Measurements from ENCODE around the gene GRIP1. TPM values are rescaled to one million over a fixed set of nuclear protein-coding genes. Genes with fewer than 3 reads are reported as not detected.

Gene GRIP1
- total and polyA plus RNA-seq, 5 donors from 2014 or later = 0.21 to 1.1 (median 0.41) TPM; not detected in 1

DNA sequence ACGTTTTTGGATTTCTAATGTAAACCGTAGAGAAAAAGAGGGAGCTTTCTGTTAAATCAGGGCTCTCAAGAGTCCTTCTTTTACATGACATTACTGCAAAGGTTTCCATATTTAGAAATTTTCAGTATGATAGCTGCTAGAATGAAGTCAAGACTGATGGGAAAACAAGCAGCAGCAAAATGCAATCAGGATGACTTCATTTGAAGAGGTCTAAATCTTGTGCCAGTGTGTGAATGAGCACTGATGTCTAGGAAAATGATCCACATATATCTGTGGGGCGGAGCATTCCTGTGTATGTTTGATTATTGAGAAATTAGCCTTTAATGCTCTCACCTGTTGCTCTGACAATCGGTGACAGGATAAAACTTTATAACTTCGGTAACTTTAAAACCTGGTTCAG lies 73.6 kb downstream of the GRIP1 start:
- H3K36me3 Mint-ChIP-seq = no peaks in the 10 kb centered on the region
- Histone ChIP-seq H3K9me3 (ENCODE audit: control insufficient read depth in 2 of 2, low read length in 2 of 2) (no peaks in the 10 kb centered on the region), H3K4me3 (ENCODE audit: low read depth, low read length) (no peak overlapping the region), H3K36me3 (ENCODE audit: control insufficient read depth, insufficient read depth, low read length) (no peaks in the 10 kb centered on the region), H3K27ac (ENCODE audit: insufficient read depth, low read length, poor library complexity, severe bottlenecking) (no peak overlapping the region), H3K27me3 (ENCODE audit: control insufficient read depth, insufficient read depth, low read length) (no peaks in the 10 kb centered on the region), H3K4me1 (ENCODE audit: control insufficient read depth, insufficient read depth, low read length, poor library complexity, severe bottlenecking) (no peaks in the 10 kb centered on the region)
- no peaks in the 10 kb centered on the region for H3K4me1 Mint-ChIP-seq
- ATAC-seq (ENCODE audit: low read depth in 2 of 2) = no peak
- no peak overlapping the region for H3K27ac Mint-ChIP-seq
- no peaks in the 10 kb centered on the region for H3K9me3 Mint-ChIP-seq
- H3K4me3 Mint-ChIP-seq = no peak overlapping the region
- peaks cover 16% of the 10 kb centered on the region for H3K27me3 Mint-ChIP-seq
- no peak for DNase-seq

GRCh38 chr12:66603981-66604479 lies 74.8 kb downstream of the GRIP1 start:
- Mint-ChIP-seq H3K9me3 (peaks cover 0 to 4% (median 0%) of the 10 kb centered on the region in 7 donors), H3K36me3 (no peaks in the 10 kb centered on the region), H3K4me3 (no peak overlapping the region), H3K4me1 (no peaks in the 10 kb centered on the region), H3K27ac (no peak overlapping the region), H3K27me3 (peaks cover 16% of the 10 kb centered on the region)
- Histone ChIP-seq H3K4me3 (ENCODE audit: low read depth, low read length) (no peak overlapping the region), H3K4me1 (ENCODE audit: control insufficient read depth, insufficient read depth, low read length, poor library complexity, severe bottlenecking) (no peaks in the 10 kb centered on the region), H3K36me3 (ENCODE audit: control insufficient read depth, insufficient read depth, low read length) (no peaks in the 10 kb centered on the region), H3K9me3 (ENCODE audit: control insufficient read depth in 2 of 2, low read length in 2 of 2) (no peaks in the 10 kb centered on the region), H3K27me3 (ENCODE audit: control insufficient read depth, insufficient read depth, low read length) (no peaks in the 10 kb centered on the region), H3K27ac (ENCODE audit: insufficient read depth, low read length, poor library complexity, severe bottlenecking) (no peak overlapping the region)
- DNase-seq (no peak), ATAC-seq (ENCODE audit: low read depth in 2 of 2) (no peak)

DNA sequence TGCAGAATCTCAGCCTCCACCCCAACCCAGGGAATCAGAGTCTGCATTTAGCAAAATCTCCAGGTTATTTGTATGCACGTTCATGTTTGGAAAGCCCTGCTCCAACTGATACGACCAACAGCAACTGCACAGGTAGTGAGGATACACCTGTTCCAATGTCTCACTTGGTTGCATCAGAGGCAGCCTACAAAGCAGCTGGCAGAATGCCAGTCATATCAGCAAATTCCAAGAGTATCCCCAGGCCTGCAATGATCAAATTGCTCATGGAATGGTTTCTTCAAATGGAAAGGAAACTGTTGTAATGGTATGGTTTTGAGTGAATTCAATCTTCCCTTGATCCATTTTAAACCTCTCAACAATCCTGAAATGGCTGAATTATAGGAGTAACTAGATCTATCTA lies 75.4 kb downstream of the GRIP1 start:
- H3K4me3 Mint-ChIP-seq = no peak overlapping the region
- no peaks in the 10 kb centered on the region for H3K9me3 ChIP-seq (ENCODE audit: control insufficient read depth in 2 of 2, low read length in 2 of 2)
- H3K36me3 Mint-ChIP-seq = no peaks in the 10 kb centered on the region
- H3K27me3 Mint-ChIP-seq = peaks cover 16% of the 10 kb centered on the region
- no peaks in the 10 kb centered on the region for H3K27me3 ChIP-seq (ENCODE audit: control insufficient read depth, insufficient read depth, low read length)
- no peak for DNase-seq
- no peak overlapping the region for H3K27ac ChIP-seq (ENCODE audit: insufficient read depth, low read length, poor library complexity, severe bottlenecking)
- ATAC-seq (ENCODE audit: low read depth in 2 of 2) = no peak
- no peaks in the 10 kb centered on the region for H3K4me1 ChIP-seq (ENCODE audit: control insufficient read depth, insufficient read depth, low read length, poor library complexity, severe bottlenecking)
- no peak overlapping the region for H3K27ac Mint-ChIP-seq
- no peaks in the 10 kb centered on the region for H3K36me3 ChIP-seq (ENCODE audit: control insufficient read depth, insufficient read depth, low read length)
- H3K4me1 Mint-ChIP-seq = no peaks in the 10 kb centered on the region
- peaks cover 0 to 4% (median 0%) of the 10 kb centered on the region in 7 donors for H3K9me3 Mint-ChIP-seq
- H3K4me3 ChIP-seq (ENCODE audit: low read depth, low read length) = no peak overlapping the region

DNA sequence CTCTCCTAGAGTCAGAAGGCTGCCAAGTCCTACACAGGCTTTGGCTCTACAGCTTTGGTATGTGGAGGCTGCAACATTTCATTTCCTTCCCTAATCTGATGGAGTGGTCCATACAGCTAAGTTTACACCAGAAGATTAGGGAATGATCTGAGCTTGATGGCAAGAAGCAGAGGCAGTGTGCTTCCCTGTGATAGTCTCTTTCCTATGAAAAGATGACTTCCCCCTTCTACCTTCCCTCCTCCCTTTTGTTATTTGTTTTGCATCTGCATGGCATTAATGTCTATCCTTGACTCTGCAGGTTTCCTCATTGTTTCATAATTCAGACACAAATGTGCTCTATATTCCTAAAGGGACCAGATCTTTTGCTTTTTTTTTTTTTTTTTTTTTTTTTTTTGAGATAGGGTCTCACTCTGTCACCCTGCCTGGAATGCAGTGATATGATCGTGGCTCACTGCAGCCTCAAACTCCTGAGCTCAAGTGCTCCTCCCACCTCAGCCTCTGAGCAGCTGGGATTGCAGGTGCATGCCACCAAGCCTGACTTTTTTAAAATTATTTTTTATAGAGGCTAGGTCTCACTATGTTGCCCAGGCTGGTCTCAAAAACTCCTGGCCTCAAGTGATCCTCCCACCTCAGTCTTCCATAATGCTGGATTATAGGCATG lies 76.3 kb downstream of the GRIP1 start:
- H3K36me3 ChIP-seq (ENCODE audit: control insufficient read depth, insufficient read depth, low read length) = no peaks in the 10 kb centered on the region

DNA sequence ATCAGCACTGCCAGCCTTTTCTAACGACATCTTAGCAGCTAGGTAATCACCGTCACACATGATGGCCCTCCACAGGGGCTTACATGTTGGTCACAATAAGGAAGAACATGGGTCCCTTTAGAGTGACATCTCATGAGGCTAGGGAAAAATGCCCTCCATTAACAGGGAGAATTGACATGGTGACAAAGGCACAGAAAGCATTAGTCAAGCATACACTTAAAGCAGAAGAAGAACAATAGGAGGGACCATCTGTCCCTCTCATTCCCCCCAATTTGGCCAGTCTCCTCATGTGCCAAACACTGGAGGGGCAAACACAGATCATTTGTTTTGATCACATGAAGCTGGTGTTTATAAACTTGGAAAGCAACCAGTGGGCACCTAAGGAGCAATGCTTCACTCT lies 78.0 kb downstream of the GRIP1 start:
- Mint-ChIP-seq H3K9me3 (peaks cover 0 to 4% (median 0%) of the 10 kb centered on the region in 7 donors), H3K4me1 (no peaks in the 10 kb centered on the region), H3K36me3 (no peaks in the 10 kb centered on the region), H3K4me3 (no peak overlapping the region), H3K27ac (no peak overlapping the region), H3K27me3 (peaks cover 12% of the 10 kb centered on the region)
- Histone ChIP-seq H3K9me3 (ENCODE audit: control insufficient read depth in 2 of 2, low read length in 2 of 2) (no peaks in the 10 kb centered on the region), H3K36me3 (ENCODE audit: control insufficient read depth, insufficient read depth, low read length) (no peaks in the 10 kb centered on the region), H3K4me3 (ENCODE audit: low read depth, low read length) (no peak overlapping the region), H3K27ac (ENCODE audit: insufficient read depth, low read length, poor library complexity, severe bottlenecking) (no peak overlapping the region), H3K4me1 (ENCODE audit: control insufficient read depth, insufficient read depth, low read length, poor library complexity, severe bottlenecking) (no peaks in the 10 kb centered on the region), H3K27me3 (ENCODE audit: control insufficient read depth, insufficient read depth, low read length) (no peaks in the 10 kb centered on the region)
- no peak for ATAC-seq (ENCODE audit: low read depth in 2 of 2)
- DNase-seq = no peak

More for the DNA sequence above, 76.3 kb downstream of the GRIP1 start:
- Mint-ChIP-seq H3K36me3 (no peaks in the 10 kb centered on the region), H3K4me3 (no peak overlapping the region), H3K27me3 (peaks cover 16% of the 10 kb centered on the region), H3K27ac (no peak overlapping the region), H3K4me1 (no peaks in the 10 kb centered on the region), H3K9me3 (peaks cover 0 to 4% (median 0%) of the 10 kb centered on the region in 7 donors)
- Histone ChIP-seq H3K4me3 (ENCODE audit: low read depth, low read length) (no peak overlapping the region), H3K4me1 (ENCODE audit: control insufficient read depth, insufficient read depth, low read length, poor library complexity, severe bottlenecking) (no peaks in the 10 kb centered on the region), H3K27ac (ENCODE audit: insufficient read depth, low read length, poor library complexity, severe bottlenecking) (no peak overlapping the region), H3K27me3 (ENCODE audit: control insufficient read depth, insufficient read depth, low read length) (no peaks in the 10 kb centered on the region), H3K9me3 (ENCODE audit: control insufficient read depth in 2 of 2, low read length in 2 of 2) (no peaks in the 10 kb centered on the region)
- ATAC-seq (ENCODE audit: low read depth in 2 of 2) (no peak), DNase-seq (no peak)

DNA sequence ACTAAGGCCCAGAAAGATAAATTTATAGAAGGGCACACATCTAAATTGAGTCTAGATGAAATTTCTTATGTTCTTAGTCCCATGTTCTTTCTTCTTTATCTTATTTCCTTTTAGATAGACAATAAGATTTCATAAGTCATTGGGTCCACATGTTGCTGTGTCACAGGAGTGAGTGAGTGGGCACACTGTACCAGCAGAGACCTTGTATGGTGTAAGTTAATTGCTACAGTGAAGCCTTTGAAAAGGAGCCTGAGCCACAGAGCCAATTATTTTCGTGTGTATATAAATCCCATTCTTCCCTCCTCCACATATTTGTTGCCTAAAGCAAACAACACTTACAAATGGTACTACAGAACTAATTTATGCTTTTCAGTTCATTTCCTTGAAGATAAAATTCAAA lies 79.1 kb downstream of the GRIP1 start:
- no peaks in the 10 kb centered on the region for H3K36me3 ChIP-seq (ENCODE audit: control insufficient read depth, insufficient read depth, low read length)
- no peak overlapping the region for H3K4me3 ChIP-seq (ENCODE audit: low read depth, low read length)
- H3K9me3 ChIP-seq (ENCODE audit: control insufficient read depth in 2 of 2, low read length in 2 of 2) = no peaks in the 10 kb centered on the region
- Mint-ChIP-seq H3K9me3 (peaks cover 0 to 4% (median 0%) of the 10 kb centered on the region in 7 donors), H3K36me3 (no peaks in the 10 kb centered on the region), H3K4me1 (no peaks in the 10 kb centered on the region), H3K27ac (no peak overlapping the region), H3K4me3 (no peak overlapping the region), H3K27me3 (peaks cover 12% of the 10 kb centered on the region)
- H3K4me1 ChIP-seq (ENCODE audit: control insufficient read depth, insufficient read depth, low read length, poor library complexity, severe bottlenecking) = no peaks in the 10 kb centered on the region
- DNase-seq = no peak
- no peak overlapping the region for H3K27ac ChIP-seq (ENCODE audit: insufficient read depth, low read length, poor library complexity, severe bottlenecking)
- no peak for ATAC-seq (ENCODE audit: low read depth in 2 of 2)
- H3K27me3 ChIP-seq (ENCODE audit: control insufficient read depth, insufficient read depth, low read length) = no peaks in the 10 kb centered on the region

DNA sequence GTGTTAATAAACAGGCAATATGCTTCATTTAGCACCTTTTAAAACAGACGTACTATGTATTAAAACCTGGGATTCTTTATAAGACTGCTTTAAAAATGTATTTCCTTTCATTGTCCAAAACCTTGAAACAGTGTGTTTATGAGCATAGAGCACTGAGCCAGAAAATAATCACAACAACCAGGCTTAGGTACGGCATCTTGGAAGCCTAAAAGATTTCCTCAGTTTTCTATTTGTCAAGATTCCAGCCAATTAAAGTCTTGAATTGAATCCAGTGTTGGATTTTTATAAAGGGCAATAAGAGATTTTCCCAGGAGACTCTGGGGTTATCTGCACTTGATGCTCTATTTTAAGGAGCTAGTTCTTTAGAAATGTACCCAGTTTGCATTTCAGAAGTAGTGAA lies 80.3 kb downstream of the GRIP1 start:
- H3K4me3 Mint-ChIP-seq = no peak overlapping the region
- ATAC-seq (ENCODE audit: low read depth in 2 of 2) (no peak), DNase-seq (no peak)
- Histone ChIP-seq H3K4me1 (ENCODE audit: control insufficient read depth, insufficient read depth, low read length, poor library complexity, severe bottlenecking) (no peaks in the 10 kb centered on the region), H3K36me3 (ENCODE audit: control insufficient read depth, insufficient read depth, low read length) (no peaks in the 10 kb centered on the region), H3K27me3 (ENCODE audit: control insufficient read depth, insufficient read depth, low read length) (no peaks in the 10 kb centered on the region), H3K9me3 (ENCODE audit: control insufficient read depth in 2 of 2, low read length in 2 of 2) (no peaks in the 10 kb centered on the region), H3K27ac (ENCODE audit: insufficient read depth, low read length, poor library complexity, severe bottlenecking) (no peak overlapping the region), H3K4me3 (ENCODE audit: low read depth, low read length) (no peak overlapping the region)
- no peak overlapping the region for H3K27ac Mint-ChIP-seq
- no peaks in the 10 kb centered on the region for H3K4me1 Mint-ChIP-seq
- H3K9me3 Mint-ChIP-seq = peaks cover 0 to 4% (median 0%) of the 10 kb centered on the region in 7 donors
- H3K36me3 Mint-ChIP-seq = no peaks in the 10 kb centered on the region
- H3K27me3 Mint-ChIP-seq = peaks cover 17% of the 10 kb centered on the region

- no peak overlapping the region for H3K4me3 ChIP-seq (ENCODE audit: low read depth, low read length)
- H3K4me1 Mint-ChIP-seq = no peaks in the 10 kb centered on the region
- no peaks in the 10 kb centered on the region for H3K4me1 ChIP-seq (ENCODE audit: control insufficient read depth, insufficient read depth, low read length, poor library complexity, severe bottlenecking)
- DNase-seq (no peak), ATAC-seq (ENCODE audit: low read depth in 2 of 2) (no peak)
- H3K27me3 ChIP-seq (ENCODE audit: control insufficient read depth, insufficient read depth, low read length) = no peaks in the 10 kb centered on the region
- H3K9me3 ChIP-seq (ENCODE audit: control insufficient read depth in 2 of 2, low read length in 2 of 2) = no peaks in the 10 kb centered on the region
- no peaks in the 10 kb centered on the region for H3K36me3 ChIP-seq (ENCODE audit: control insufficient read depth, insufficient read depth, low read length)
- no peak overlapping the region for H3K27ac ChIP-seq (ENCODE audit: insufficient read depth, low read length, poor library complexity, severe bottlenecking)
- H3K27me3 Mint-ChIP-seq = peaks cover 17% of the 10 kb centered on the region
- no peak overlapping the region for H3K4me3 Mint-ChIP-seq
- no peak overlapping the region for H3K27ac Mint-ChIP-seq
- peaks cover 0 to 4% (median 0%) of the 10 kb centered on the region in 7 donors for H3K9me3 Mint-ChIP-seq
- no peaks in the 10 kb centered on the region for H3K36me3 Mint-ChIP-seq
These were observed 80.8 kb downstream of the GRIP1 start for GRCh38 chr12:66598079-66598478.

All from CD4-positive, CD25-positive, alpha-beta regulatory T cell (primary cell).